WTC11 (cell line): Measurements from ENCODE around the gene NIP7. TPM values are rescaled to one million over a fixed set of nuclear protein-coding genes. Genes with fewer than 3 reads are reported as not detected.

Source experiments
- E2F4 ChIP-seq: sonication (generic); formaldehyde crosslinking; IDR thresholded peaks from 2 replicates; pipeline ENCODE4 v1.8.1; 2022; ENCODE audit warnings: low read depth, mild to moderate bottlenecking, moderate library complexity, missing genetic modification reagents, borderline replicate concordance
- GRHL2 ChIP-seq: fragments of 250-450 bp; sonication (Bioruptor Pico); IDR thresholded peaks from 2 replicates; pipeline ENCODE4 v1.8.0; 2022; ENCODE audit warnings: mild to moderate bottlenecking, moderate library complexity; ENCODE audit not compliant: insufficient replicate concordance, severe bottlenecking
- KAT7 ChIP-seq: sonication (generic); formaldehyde crosslinking; IDR thresholded peaks from 2 replicates; pipeline ENCODE4 v1.8.1; 2023; ENCODE audit warnings: missing genetic modification reagents, mild to moderate bottlenecking, borderline replicate concordance
- NFYB ChIP-seq: sonication (generic); formaldehyde crosslinking; conservative IDR thresholded peaks from 2 replicates; pipeline ENCODE4 v1.8.0; 2022; ENCODE audit warnings: low read depth, missing genetic modification reagents
- SOX15 ChIP-seq: fragments of 250-450 bp; sonication (Bioruptor Pico); IDR thresholded peaks from 2 replicates; pipeline ENCODE4 v1.9.0; 2021; ENCODE audit warnings: mild to moderate bottlenecking
- SP1 ChIP-seq: sonication (generic); formaldehyde crosslinking; conservative IDR thresholded peaks from 2 replicates; pipeline ENCODE4 v1.8.1; 2022; ENCODE audit warnings: missing genetic modification reagents
- STAT6 ChIP-seq: sonication (generic); formaldehyde crosslinking; conservative IDR thresholded peaks from 2 replicates; pipeline ENCODE4 v1.8.1; 2023; ENCODE audit warnings: mild to moderate bottlenecking, low read depth, missing genetic modification reagents, moderate library complexity
- TP53 ChIP-seq: sonication (generic); formaldehyde crosslinking; IDR thresholded peaks from 2 replicates; pipeline ENCODE4 v1.8.1; 2023; ENCODE audit warnings: mild to moderate bottlenecking, missing genetic modification reagents
- USF2 ChIP-seq: sonication (generic); formaldehyde crosslinking; IDR thresholded peaks from 2 replicates; pipeline ENCODE4 v1.8.1; 2023; ENCODE audit warnings: mild to moderate bottlenecking, missing genetic modification reagents, moderate library complexity
- ZNF121 ChIP-seq: sonication (generic); formaldehyde crosslinking; IDR thresholded peaks from 2 replicates; pipeline ENCODE4 v1.8.0; 2023; ENCODE audit warnings: missing genetic modification reagents
- ZNF232 ChIP-seq: sonication (generic); formaldehyde crosslinking; IDR thresholded peaks from 2 replicates; pipeline ENCODE4 v1.8.0; 2022; ENCODE audit warnings: mild to moderate bottlenecking, missing genetic modification reagents
- total RNA-seq: library from RNA; stranded (reverse); gene quantifications from 3 replicates; pipeline ENCODE4 v1.2.3, GENCODE V29; 2021
- TF ChIP-seq, protein P1 (sequence below): sonication (generic); formaldehyde crosslinking; IDR thresholded peaks from 2 replicates; pipeline ENCODE4 v1.8.0; 2022; ENCODE audit warnings: missing genetic modification reagents
- TF ChIP-seq, protein P2 (sequence below): fragments of 250-450 bp; sonication (Bioruptor Pico); conservative IDR thresholded peaks from 2 replicates; pipeline ENCODE4 v1.9.0; 2021; ENCODE audit warnings: mild to moderate bottlenecking
- TF ChIP-seq, protein P3 (sequence below): fragments of 250-450 bp; sonication (Bioruptor Pico); IDR thresholded peaks from 2 replicates; pipeline ENCODE4 v2.1.2; 2022; ENCODE audit warnings: mild to moderate bottlenecking, moderate library complexity
- TF ChIP-seq, protein P4 (sequence below): sonication (generic); formaldehyde crosslinking; IDR thresholded peaks from 2 replicates; pipeline ENCODE4 v1.8.1; 2023; ENCODE audit warnings: mild to moderate bottlenecking, missing genetic modification reagents
- TF ChIP-seq, protein P5 (sequence below): sonication (generic); formaldehyde crosslinking; IDR thresholded peaks from 2 replicates; pipeline ENCODE4 v1.8.0; 2023; ENCODE audit warnings: mild to moderate bottlenecking, missing genetic modification reagents
- TF ChIP-seq, protein P6 (sequence below): sonication (generic); formaldehyde crosslinking; IDR thresholded peaks from 2 replicates; pipeline ENCODE4 v1.8.1; 2023; ENCODE audit warnings: mild to moderate bottlenecking, missing genetic modification reagents

The NIP7 gene
- total RNA-seq, 1 experiment from 2014 or later: 43.7 TPM

DNA sequence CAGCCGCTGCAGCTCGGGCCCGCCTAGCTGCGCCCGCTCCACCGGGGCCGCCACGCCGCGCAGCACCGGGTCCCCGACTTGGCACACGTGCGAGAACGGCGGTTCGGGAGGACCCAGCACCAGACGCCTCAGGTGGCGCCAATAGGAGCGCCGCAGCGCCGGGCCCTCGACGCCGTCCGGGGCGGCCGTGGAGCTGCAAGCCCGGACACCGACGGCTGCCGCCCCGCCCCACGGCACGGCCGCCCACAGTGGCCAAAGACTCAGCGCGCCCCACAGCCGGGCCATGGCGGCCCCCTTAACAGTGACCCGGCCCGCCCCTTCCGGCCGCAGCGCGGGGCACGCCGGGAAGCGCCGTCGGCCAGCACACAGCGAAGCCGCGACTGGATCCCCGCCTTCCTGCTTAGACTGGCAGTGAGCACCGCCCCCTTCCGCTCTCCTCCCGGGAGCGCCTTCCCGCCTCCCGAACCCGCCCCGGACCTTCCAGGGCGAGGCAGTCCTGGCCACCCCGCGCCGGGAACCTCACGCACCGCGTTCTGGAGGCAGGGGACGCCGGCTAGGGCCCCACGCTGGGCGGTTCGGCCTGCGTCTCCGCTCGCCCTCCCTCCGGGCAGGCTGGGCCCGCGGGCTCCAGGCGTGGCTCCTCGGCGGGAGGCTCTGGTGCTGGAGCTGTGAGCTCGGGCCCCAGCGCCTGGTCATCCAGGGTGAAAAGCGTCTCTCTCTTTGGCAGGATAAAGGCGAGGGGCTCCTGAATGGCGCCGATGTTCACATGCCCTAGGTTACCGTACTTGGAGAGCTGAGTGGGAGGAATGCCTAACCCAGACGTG is 9.1 kb upstream of the NIP7 start, which contains the start of gene PDF (continued):
- TF ChIP-seq, protein P1, sequence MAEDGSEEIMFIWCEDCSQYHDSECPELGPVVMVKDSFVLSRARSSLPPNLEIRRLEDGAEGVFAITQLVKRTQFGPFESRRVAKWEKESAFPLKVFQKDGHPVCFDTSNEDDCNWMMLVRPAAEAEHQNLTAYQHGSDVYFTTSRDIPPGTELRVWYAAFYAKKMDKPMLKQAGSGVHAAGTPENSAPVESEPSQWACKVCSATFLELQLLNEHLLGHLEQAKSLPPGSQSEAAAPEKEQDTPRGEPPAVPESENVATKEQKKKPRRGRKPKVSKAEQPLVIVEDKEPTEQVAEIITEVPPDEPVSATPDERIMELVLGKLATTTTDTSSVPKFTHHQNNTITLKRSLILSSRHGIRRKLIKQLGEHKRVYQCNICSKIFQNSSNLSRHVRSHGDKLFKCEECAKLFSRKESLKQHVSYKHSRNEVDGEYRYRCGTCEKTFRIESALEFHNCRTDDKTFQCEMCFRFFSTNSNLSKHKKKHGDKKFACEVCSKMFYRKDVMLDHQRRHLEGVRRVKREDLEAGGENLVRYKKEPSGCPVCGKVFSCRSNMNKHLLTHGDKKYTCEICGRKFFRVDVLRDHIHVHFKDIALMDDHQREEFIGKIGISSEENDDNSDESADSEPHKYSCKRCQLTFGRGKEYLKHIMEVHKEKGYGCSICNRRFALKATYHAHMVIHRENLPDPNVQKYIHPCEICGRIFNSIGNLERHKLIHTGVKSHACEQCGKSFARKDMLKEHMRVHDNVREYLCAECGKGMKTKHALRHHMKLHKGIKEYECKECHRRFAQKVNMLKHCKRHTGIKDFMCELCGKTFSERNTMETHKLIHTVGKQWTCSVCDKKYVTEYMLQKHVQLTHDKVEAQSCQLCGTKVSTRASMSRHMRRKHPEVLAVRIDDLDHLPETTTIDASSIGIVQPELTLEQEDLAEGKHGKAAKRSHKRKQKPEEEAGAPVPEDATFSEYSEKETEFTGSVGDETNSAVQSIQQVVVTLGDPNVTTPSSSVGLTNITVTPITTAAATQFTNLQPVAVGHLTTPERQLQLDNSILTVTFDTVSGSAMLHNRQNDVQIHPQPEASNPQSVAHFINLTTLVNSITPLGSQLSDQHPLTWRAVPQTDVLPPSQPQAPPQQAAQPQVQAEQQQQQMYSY (CRISPR knock-in tag): no peak; the same call in 1 of the 2 replicates
- TF ChIP-seq NFYB (CRISPR knock-in tag): no peak; the same call in 1 of the 2 replicates
- TF ChIP-seq, protein P2, sequence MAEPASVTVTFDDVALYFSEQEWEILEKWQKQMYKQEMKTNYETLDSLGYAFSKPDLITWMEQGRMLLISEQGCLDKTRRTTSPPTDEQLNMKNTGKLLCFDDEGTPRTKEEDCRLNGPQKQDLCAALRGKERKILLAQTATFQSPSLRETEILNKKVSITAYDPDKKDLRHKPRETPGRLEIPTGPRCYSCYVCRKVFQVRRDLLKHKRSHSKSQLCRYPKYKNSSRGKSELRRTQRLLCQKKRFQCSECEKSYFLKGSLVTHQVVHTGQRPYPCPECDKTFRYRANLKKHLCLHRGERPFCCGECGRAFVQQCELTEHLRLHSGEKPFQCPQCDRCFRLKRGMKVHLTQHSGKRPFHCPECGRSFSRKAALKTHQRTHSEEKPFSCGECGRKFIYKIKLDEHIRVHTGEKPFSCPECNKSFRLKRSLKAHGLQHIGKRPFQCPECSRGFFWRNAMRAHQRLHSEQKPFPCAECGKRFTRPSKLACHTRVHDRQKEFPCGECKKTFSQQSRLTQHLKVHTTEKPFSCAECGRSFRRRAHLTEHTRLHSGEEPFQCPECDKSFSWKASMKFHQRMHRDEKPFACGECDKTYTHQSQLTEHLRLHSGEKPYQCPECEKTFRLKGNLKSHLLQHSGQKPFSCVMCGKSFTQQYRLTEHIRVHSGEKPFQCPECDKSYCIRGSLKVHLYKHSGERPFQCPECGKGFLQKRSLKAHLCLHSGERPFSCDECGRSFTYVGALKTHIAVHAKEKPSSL (CRISPR knock-in tag): no peak
- peak; percentile 22; the same call in 1 of the 2 replicates for TF ChIP-seq ZNF121 (CRISPR knock-in tag)
- TF ChIP-seq, protein P3, sequence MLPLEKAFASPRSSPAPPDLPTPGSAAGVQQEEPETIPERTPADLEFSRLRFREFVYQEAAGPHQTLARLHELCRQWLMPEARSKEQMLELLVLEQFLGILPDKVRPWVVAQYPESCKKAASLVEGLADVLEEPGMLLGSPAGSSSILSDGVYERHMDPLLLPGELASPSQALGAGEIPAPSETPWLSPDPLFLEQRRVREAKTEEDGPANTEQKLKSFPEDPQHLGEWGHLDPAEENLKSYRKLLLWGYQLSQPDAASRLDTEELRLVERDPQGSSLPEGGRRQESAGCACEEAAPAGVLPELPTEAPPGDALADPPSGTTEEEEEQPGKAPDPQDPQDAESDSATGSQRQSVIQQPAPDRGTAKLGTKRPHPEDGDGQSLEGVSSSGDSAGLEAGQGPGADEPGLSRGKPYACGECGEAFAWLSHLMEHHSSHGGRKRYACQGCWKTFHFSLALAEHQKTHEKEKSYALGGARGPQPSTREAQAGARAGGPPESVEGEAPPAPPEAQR: no peak
- TF ChIP-seq KAT7 (CRISPR knock-in tag): peak; percentile 42; the same call in 1 of the 2 replicates
- no peak for TF ChIP-seq TP53 (CRISPR knock-in tag)
- peak; percentile 60 for TF ChIP-seq ZNF232 (CRISPR knock-in tag)
- TF ChIP-seq E2F4 (CRISPR knock-in tag): peak; percentile 86
- peak; percentile 31; the same call in 1 of the 2 replicates for TF ChIP-seq USF2 (CRISPR knock-in tag)
- TF ChIP-seq, protein P4, sequence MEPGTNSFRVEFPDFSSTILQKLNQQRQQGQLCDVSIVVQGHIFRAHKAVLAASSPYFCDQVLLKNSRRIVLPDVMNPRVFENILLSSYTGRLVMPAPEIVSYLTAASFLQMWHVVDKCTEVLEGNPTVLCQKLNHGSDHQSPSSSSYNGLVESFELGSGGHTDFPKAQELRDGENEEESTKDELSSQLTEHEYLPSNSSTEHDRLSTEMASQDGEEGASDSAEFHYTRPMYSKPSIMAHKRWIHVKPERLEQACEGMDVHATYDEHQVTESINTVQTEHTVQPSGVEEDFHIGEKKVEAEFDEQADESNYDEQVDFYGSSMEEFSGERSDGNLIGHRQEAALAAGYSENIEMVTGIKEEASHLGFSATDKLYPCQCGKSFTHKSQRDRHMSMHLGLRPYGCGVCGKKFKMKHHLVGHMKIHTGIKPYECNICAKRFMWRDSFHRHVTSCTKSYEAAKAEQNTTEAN (CRISPR knock-in tag): peak; percentile 60; the same call in 1 of the 2 replicates
- TF ChIP-seq SP1 (CRISPR knock-in tag): peak; percentile 95
- TF ChIP-seq, protein P5, sequence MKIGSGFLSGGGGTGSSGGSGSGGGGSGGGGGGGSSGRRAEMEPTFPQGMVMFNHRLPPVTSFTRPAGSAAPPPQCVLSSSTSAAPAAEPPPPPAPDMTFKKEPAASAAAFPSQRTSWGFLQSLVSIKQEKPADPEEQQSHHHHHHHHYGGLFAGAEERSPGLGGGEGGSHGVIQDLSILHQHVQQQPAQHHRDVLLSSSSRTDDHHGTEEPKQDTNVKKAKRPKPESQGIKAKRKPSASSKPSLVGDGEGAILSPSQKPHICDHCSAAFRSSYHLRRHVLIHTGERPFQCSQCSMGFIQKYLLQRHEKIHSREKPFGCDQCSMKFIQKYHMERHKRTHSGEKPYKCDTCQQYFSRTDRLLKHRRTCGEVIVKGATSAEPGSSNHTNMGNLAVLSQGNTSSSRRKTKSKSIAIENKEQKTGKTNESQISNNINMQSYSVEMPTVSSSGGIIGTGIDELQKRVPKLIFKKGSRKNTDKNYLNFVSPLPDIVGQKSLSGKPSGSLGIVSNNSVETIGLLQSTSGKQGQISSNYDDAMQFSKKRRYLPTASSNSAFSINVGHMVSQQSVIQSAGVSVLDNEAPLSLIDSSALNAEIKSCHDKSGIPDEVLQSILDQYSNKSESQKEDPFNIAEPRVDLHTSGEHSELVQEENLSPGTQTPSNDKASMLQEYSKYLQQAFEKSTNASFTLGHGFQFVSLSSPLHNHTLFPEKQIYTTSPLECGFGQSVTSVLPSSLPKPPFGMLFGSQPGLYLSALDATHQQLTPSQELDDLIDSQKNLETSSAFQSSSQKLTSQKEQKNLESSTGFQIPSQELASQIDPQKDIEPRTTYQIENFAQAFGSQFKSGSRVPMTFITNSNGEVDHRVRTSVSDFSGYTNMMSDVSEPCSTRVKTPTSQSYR (CRISPR knock-in tag): no peak
- TF ChIP-seq SOX15 (CRISPR knock-in tag): no peak
- TF ChIP-seq, protein P6, sequence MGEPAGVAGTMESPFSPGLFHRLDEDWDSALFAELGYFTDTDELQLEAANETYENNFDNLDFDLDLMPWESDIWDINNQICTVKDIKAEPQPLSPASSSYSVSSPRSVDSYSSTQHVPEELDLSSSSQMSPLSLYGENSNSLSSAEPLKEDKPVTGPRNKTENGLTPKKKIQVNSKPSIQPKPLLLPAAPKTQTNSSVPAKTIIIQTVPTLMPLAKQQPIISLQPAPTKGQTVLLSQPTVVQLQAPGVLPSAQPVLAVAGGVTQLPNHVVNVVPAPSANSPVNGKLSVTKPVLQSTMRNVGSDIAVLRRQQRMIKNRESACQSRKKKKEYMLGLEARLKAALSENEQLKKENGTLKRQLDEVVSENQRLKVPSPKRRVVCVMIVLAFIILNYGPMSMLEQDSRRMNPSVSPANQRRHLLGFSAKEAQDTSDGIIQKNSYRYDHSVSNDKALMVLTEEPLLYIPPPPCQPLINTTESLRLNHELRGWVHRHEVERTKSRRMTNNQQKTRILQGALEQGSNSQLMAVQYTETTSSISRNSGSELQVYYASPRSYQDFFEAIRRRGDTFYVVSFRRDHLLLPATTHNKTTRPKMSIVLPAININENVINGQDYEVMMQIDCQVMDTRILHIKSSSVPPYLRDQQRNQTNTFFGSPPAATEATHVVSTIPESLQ (CRISPR knock-in tag): no peak
- no peak for TF ChIP-seq STAT6 (CRISPR knock-in tag)
- no peak for TF ChIP-seq GRHL2 (CRISPR knock-in tag)
